Measurements from ENCODE around the gene KCNG2.

The KCNG2 gene

DNA sequence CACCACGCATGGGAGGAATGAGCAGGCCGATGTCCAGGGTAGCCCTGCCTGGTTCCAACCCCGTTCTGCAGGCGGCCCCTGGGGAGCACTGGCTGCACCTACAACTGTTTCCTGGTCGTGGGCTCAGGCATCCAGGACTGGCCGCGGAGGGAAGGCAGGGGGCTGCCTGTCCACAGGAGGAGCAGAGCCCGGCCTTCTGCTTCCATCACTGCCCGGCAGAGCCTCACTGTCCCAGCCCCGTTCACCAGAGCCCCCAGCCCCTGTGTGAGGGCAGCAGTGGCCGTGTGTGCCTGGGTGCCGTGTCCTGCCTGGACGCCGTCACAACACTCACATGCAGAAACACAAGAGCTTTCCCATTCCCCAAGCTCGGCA, 56.2 kb downstream of the KCNG2 start:
- Histone ChIP-seq H3K4me2 (ENCODE audit: low read length) (no peak overlapping the region), H3K4me1 (ENCODE audit: low read length) (peaks cover 21% of the 10 kb centered on the region), H3K9ac (ENCODE audit: low read length) (no peak overlapping the region), H3K9me3 (ENCODE audit: insufficient read depth, low read length) (no peaks in the 10 kb centered on the region), H3K4me3 (ENCODE audit: low read length) (no peak overlapping the region), H2AFZ (ENCODE audit: low read depth, low read length) (no peak overlapping the region), H3K27me3 (ENCODE audit: low read depth, low read length) (peaks cover 5% of the 10 kb centered on the region; the same call in 1 of the 2 replicates), H3K79me2 (ENCODE audit: low read length) (no peaks in the 10 kb centered on the region), H3K36me3 (replicated peaks; ENCODE audit: low read depth, low read length) (no peaks in the 10 kb centered on the region), H3K27ac (ENCODE audit: low read length) (no peak overlapping the region), H4K20me1 (ENCODE audit: insufficient read depth, low read length) (no peaks in the 10 kb centered on the region)
- no peak for TF ChIP-seq EZH2phosphoT487 (IDR thresholded peaks at IDR 0.05; ENCODE audit: low read depth)
- TF ChIP-seq, protein P1, sequence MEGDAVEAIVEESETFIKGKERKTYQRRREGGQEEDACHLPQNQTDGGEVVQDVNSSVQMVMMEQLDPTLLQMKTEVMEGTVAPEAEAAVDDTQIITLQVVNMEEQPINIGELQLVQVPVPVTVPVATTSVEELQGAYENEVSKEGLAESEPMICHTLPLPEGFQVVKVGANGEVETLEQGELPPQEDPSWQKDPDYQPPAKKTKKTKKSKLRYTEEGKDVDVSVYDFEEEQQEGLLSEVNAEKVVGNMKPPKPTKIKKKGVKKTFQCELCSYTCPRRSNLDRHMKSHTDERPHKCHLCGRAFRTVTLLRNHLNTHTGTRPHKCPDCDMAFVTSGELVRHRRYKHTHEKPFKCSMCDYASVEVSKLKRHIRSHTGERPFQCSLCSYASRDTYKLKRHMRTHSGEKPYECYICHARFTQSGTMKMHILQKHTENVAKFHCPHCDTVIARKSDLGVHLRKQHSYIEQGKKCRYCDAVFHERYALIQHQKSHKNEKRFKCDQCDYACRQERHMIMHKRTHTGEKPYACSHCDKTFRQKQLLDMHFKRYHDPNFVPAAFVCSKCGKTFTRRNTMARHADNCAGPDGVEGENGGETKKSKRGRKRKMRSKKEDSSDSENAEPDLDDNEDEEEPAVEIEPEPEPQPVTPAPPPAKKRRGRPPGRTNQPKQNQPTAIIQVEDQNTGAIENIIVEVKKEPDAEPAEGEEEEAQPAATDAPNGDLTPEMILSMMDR (IDR thresholded peaks at IDR 0.05; ENCODE audit: low read depth, low read length) = no peak

DNA sequence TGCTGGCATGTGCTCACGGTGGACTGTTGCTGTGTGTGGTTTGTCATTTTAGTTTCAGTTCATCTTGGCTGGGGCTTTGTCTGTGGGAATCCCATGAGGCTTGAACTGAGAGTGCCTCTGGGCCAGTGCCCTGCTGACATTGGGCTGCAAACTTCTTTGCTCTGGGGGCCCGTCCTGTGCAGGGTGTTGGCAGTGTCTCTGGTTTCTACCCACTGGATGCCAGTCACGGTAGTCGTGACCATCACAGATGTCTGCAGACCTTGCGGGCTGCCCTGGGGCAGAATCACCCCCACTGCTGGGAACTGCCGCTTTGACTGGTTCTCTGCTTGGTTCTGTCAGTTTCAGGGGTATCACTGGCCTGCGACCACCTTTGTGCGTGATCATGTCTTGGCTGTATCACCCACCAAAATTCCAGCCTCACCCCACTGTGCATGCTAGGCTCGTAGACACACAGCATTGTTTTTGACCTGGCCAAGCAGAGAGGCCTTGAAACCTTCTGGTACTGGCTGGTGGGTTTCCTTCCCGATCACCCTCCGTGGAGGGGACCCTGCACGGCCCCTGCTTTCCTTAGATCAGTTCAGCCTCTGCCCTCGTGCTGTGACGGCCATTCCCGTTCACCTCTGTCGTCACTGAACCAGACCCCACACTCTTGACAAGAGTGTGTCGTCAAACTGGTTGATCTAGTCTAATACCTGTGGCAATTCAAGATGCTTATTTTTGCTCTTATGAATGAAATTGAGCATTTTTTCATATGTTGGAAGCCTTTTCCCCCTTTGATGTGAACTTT, 57.6 kb downstream of the KCNG2 start:
- H3K4me1 ChIP-seq (ENCODE audit: low read length) = peaks cover 21% of the 10 kb centered on the region
- H3K36me3 ChIP-seq (replicated peaks; ENCODE audit: low read depth, low read length) = no peaks in the 10 kb centered on the region
- no peak overlapping the region for H2AFZ ChIP-seq (ENCODE audit: low read depth, low read length)
- H3K4me2 ChIP-seq (ENCODE audit: low read length) = peak overlapping the region; percentile 61
- no peaks in the 10 kb centered on the region for H3K9me3 ChIP-seq (ENCODE audit: insufficient read depth, low read length)
- H3K4me3 ChIP-seq (ENCODE audit: low read length) = peak overlapping the region; percentile 37
- TF ChIP-seq EZH2phosphoT487 (IDR thresholded peaks at IDR 0.05; ENCODE audit: low read depth) = no peak
- TF ChIP-seq, protein P1 (IDR thresholded peaks at IDR 0.05; ENCODE audit: low read depth, low read length) = no peak
- no peaks in the 10 kb centered on the region for H3K79me2 ChIP-seq (ENCODE audit: low read length)
- peaks cover 14% of the 10 kb centered on the region; the same call in 1 of the 2 replicates for H3K27me3 ChIP-seq (ENCODE audit: low read depth, low read length)
- H3K27ac ChIP-seq (ENCODE audit: low read length) = no peak overlapping the region
- H3K9ac ChIP-seq (ENCODE audit: low read length) = no peak overlapping the region
- no peaks in the 10 kb centered on the region for H4K20me1 ChIP-seq (ENCODE audit: insufficient read depth, low read length)

DNA sequence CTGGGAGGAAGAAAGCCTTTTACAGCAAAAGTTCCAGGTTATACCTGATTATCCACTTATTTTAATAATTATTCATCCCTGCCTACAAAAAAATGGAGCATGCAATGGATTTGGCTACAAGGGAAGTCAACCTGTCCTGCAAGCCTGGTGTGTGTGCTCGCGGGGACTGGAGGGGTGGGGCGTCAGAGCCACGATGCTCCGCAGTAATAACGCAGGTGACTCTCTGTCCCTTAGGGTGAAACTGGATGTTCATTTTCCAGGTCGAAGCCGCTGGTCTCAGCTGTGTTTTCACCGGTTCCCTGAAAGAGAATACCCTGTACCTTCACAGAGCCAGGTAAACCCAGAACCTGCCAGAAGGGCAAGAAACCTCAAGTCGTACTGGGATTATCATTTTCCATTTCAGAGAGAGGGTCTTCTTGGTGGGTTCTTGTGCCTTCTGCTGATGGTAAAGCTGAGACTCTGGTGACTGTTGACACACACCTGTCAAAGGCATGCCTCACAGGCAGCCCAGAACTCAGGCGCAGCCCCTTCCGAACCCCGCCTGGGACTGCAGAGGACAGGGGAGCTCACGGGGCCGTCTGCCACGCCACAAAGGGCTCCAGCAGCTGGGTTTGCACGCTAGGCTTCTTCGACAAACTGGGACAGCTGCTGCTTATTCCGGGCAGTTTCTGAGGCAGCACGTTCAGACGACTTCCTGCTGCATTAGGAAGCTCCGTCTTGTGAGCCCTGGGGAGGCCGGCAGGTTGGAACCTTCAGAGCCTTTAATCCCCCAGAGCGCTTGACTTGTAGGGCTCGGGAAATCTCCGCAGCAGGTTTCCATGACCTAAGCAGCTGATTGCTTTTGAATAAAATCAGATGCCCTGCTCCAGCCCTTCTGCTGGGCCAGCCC, 58.6 kb downstream of the KCNG2 start:
- peak overlapping the region; percentile 70 for H2AFZ ChIP-seq (ENCODE audit: low read depth, low read length)

More for the DNA sequence above, 58.6 kb downstream of the KCNG2 start:
- peak overlapping the region; percentile 74 for H3K4me3 ChIP-seq (ENCODE audit: low read length)
- no peak overlapping the region for H3K27ac ChIP-seq (ENCODE audit: low read length)
- no peaks in the 10 kb centered on the region for H3K36me3 ChIP-seq (replicated peaks; ENCODE audit: low read depth, low read length)
- H3K79me2 ChIP-seq (ENCODE audit: low read length) = no peaks in the 10 kb centered on the region
- no peaks in the 10 kb centered on the region for H4K20me1 ChIP-seq (ENCODE audit: insufficient read depth, low read length)
- peaks cover under 1% of the 10 kb centered on the region; the same call in 1 of the 2 replicates for H3K9me3 ChIP-seq (ENCODE audit: insufficient read depth, low read length)
- no peak for TF ChIP-seq EZH2phosphoT487 (IDR thresholded peaks at IDR 0.05; ENCODE audit: low read depth)
- TF ChIP-seq, protein P1 (IDR thresholded peaks at IDR 0.05; ENCODE audit: low read depth, low read length) = no peak
- peak overlapping the region; percentile 42 for H3K9ac ChIP-seq (ENCODE audit: low read length)
- H3K4me1 ChIP-seq (ENCODE audit: low read length) = peaks cover 21% of the 10 kb centered on the region
- peaks cover 21% of the 10 kb centered on the region for H3K27me3 ChIP-seq (ENCODE audit: low read depth, low read length)
- H3K4me2 ChIP-seq (ENCODE audit: low read length) = peak overlapping the region; percentile 91
